K562 (cell line): ENCODE measurements around the gene PGPEP1. TPM values are rescaled to one million over a fixed set of nuclear protein-coding genes. Genes with fewer than 3 reads are reported as not detected.

Source experiments
- BRF1 ChIP-seq: IDR thresholded peaks from 3 replicates; pipeline ENCODE4 v1.6.1; 2011; ENCODE audit warnings: borderline replicate concordance, mild to moderate bottlenecking; ENCODE audit not compliant: insufficient read length; ENCODE audit errors: extremely low read depth
- DIDO1 ChIP-seq: fragments of 450-650 bp; IDR thresholded peaks from 2 replicates; pipeline ENCODE4 v1.6.1; 2016; ENCODE audit warnings: low read depth, missing biosample characterization, missing genetic modification characterization
- ILF3 ChIP-seq: fragments of 450-650 bp; IDR thresholded peaks from 2 replicates; pipeline ENCODE4 v1.6.1; 2018; ENCODE audit warnings: antibody characterized with exemption, mild to moderate bottlenecking, moderate library complexity, borderline replicate concordance
- MLX ChIP-seq, 2 experiments: fragments of 450-650 bp in 1 of 2; sonication (generic) in 1 of 2; formaldehyde crosslinking; conservative IDR thresholded peaks; 2 replicates each; pipeline versions ENCODE4 v1.4.0 to v1.8.1; 2020 to 2022; ENCODE audit warnings: mild to moderate bottlenecking in 1 of 2, missing genetic modification reagents in 1 of 2
- MYNN ChIP-seq, 2 experiments: sonication (generic); formaldehyde crosslinking in 1 of 2; IDR thresholded peaks; 2 replicates each; pipeline versions ENCODE4 v1.5.0 to v1.6.1; 2016 to 2020; ENCODE audit warnings: antibody characterized with exemption in 1 of 2, missing genetic modification reagents in 1 of 2
- PATZ1 ChIP-seq: fragments of 250-450 bp; sonication (Bioruptor Pico); IDR thresholded peaks from 2 replicates; pipeline ENCODE4 v1.5.0; 2020; ENCODE audit warnings: mild to moderate bottlenecking, borderline replicate concordance
- PKNOX1 ChIP-seq: fragments of 450-650 bp; IDR thresholded peaks from 2 replicates; pipeline ENCODE4 v1.6.1; 2016
- RBM22 ChIP-seq: fragments of 200-400 bp; formaldehyde crosslinking; IDR thresholded peaks from 2 replicates; pipeline ENCODE4 v1.6.1; 2018; ENCODE audit warnings: low read length, low read depth; ENCODE audit not compliant: poor library complexity, severe bottlenecking
- STAG1 ChIP-seq: sonication (generic); formaldehyde crosslinking; IDR thresholded peaks from 2 replicates; pipeline ENCODE4 v1.5.0; 2020; ENCODE audit warnings: missing genetic modification reagents, borderline replicate concordance
- ZNF280B ChIP-seq: fragments of 250-450 bp; sonication (Bioruptor Pico); IDR thresholded peaks from 2 replicates; pipeline ENCODE4 v1.5.1; 2021; ENCODE audit warnings: mild to moderate bottlenecking
- ZNF655 ChIP-seq: fragments of 250-450 bp; sonication (Bioruptor Pico); IDR thresholded peaks from 2 replicates; pipeline ENCODE4 v1.5.0; 2021
- ZNF695 ChIP-seq: fragments of 450-650 bp; formaldehyde crosslinking; IDR thresholded peaks from 2 replicates; pipeline ENCODE4 v1.4.0; 2020; ENCODE audit warnings: mild to moderate bottlenecking, moderate library complexity
- ZNF785 ChIP-seq: fragments of 250-450 bp; sonication (Bioruptor Pico); IDR thresholded peaks from 2 replicates; pipeline ENCODE4 v1.4.0; 2020; ENCODE audit warnings: mild to moderate bottlenecking
- polyA plus RNA-seq, 8 experiments: library from polyadenylated mRNA; depleted of rRNA in 4 of 8; stranded (reverse) in 5 of 8; unstranded in 3 of 8; fragments of >200 nt; fragmentation: Nextera tagmentation in 2 of 8; fragmentation: Illumina TruSeq in 1 of 8; extraction: Ambion mirVana in 2 of 8; extraction: Trizol in 1 of 8; gene quantifications; 2 replicates each; pipeline versions ENCODE4 v1.2.1 to v1.2.3, GENCODE V29; 2011 to 2014; ENCODE audit warnings: inconsistent platforms in 1 of 8, missing spikeins in 1 of 8
- total RNA-seq, 7 experiments: library from RNA; depleted of rRNA in 6 of 7; stranded (reverse); fragments of >200 nt in 6 of 7; fragmentation: Illumina TruSeq in 2 of 7; extraction: Trizol in 2 of 7; gene quantifications; 2 replicates each; pipeline versions ENCODE4 v1.2.1 to v1.2.3, GENCODE V29; 2011 to 2021; ENCODE audit warnings: low replicate concordance in 1 of 7

PGPEP1 gene
- total and polyA plus RNA-seq, 9 of the 15 experiments (the other 6 are each of a cell fraction or from before 2014, with no cell fraction given): 10.0 to 69.6 (median 33.5) TPM

- peak; percentile 6; the same call in 1 of the 2 replicates for TF ChIP-seq ZNF280B (CRISPR knock-in tag)
- TF ChIP-seq ZNF785: no peak
- no peak for TF ChIP-seq BRF1
- peak in 1 of 2 experiments; percentile 25; a peak in 2 of 4 replicates for TF ChIP-seq MLX (CRISPR knock-in tag; conservative IDR thresholded peaks at IDR 0.05)
- no peak for TF ChIP-seq ZNF655
- peak; percentile 70 for TF ChIP-seq RBM22
- no peak for TF ChIP-seq DIDO1 (tag)
- TF ChIP-seq PATZ1 (CRISPR knock-in tag): no peak
- TF ChIP-seq ZNF695 (CRISPR knock-in tag): no peak
- TF ChIP-seq PKNOX1: no peak
- TF ChIP-seq ILF3: no peak
- TF ChIP-seq MYNN (IDR thresholded peaks at IDR 0.05): peak; percentile 65; the same call in 1 of the 2 replicates
- TF ChIP-seq MYNN (CRISPR knock-in tag; IDR thresholded peaks at IDR 0.05): no peak
- no peak for TF ChIP-seq STAG1
- TF ChIP-seq, all 486 proteins: peak for 71
These were observed 49.9 kb downstream of the PGPEP1 start (continued) for GRCh38 chr19:18390065-18390907.
